GM19023 (cell line): ENCODE data around the gene CNIH2.
"Not testable (repeated sequence)": the region's sequence is repeated elsewhere in the genome, so short reads cannot be mapped to it uniquely, and the experiment has no call there.

ENCODE experiments used
- ATAC-seq: cut with Tn5 transposase; IDR thresholded peaks from one replicate; pipeline ENCODE4 v1.9.1; 2021; ENCODE audit warnings: mild to moderate bottlenecking, moderate library complexity; ENCODE audit not compliant: unreplicated experiment

CNIH2 gene

DNA sequence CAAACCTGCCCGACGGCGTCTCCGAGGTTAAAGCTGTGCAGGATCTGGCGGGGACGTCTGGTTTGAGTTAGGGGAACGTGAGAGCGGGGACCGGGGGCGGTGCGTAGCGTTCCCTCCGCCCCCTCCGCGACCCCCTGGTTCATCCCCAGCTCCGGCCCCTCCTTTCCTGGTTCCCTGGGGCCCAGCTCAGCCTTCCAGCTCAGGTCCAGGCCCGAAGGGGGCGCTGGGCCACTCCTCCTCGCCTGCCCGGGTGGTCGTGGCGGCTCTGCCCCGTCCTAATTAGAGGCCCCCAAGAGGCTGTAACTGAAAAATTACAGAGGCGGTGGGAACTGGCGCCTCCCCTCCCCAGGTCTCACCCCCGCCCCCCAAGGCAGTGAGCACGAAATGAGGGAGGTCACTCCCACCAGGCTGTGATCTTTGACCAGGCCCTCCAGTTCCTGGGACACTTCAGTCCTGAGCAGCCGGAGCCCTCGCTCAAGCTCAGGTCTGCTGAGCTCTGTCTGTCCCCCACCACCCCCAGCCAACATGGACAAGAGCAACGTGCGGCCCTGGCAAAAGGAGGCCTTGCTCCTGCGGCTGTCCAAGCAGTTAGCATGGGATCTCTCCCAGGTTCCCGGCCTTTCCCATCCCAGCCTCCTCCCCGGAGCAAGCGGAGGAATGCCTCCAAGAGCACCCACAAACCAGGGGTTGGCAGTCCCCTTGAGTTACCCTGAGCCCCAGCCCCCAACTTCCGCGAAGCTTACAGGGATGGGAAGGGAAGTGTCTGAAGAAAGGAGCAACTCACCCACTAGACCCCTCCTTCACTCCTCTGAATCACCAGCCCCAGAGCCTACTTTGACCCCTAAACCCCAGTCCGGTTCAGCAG lies 35.6 kb downstream of the CNIH2 start:
- ATAC-seq: no peak

DNA sequence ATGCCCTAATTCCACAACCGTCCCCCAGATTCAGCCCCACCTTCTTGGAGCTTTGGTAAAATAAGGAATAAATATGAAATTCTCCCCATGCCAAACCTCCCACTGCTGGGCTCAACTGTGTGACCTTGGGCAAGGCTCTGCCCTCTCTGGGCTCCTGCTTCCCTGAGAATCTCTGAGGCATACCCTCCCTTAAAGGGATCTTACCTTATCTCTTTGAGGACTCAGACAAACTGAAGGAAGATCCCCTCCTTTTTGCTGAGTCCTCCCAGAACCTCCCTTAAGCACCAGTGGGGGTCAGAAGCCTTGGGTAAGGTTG lies 36.2 kb downstream of the CNIH2 start:
- ATAC-seq: no peak

DNA sequence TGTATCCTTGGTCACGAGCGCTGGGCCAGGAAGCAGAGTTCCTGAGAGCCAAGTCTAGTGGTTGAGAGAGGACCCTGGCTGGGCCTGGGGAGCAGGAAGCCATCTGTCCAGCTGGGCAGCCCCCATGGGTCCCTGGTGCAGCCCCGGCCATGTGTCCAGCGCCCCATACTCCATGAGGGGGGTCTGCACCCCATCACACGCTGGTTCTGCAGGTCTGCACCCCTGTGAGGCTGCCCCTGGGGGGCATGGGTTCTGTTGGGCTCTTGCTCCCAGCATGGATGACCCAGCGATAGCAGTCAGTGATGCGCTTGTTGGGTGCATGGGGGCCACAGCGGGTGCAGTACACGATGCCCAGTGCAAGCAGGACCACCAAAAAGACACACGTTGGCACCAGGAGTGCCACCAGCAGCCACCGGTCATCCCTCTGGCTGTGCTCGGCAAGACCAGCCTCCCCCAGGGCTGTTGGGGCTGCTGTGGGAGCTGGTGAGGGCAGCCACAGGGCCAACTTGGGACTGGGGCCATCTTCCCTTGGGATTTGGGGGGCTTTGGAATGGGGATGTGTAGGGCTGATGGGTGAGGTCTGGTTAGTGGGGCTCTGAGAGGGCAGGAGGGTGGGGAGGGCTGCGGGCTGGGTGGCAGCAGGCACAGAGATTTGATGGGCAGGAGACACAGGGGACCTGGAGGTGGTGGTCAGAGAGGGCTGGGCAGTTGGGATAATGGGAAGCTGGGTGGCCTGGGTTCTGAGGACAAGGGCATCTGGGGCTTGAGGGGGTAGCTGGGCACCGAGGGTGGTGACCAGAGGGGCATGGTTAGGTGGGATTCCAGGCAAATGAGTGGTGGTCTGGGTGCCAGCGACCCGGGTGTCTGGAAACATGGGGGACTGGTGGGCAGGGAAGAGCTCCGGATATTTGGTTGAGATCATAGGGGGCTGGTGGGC lies 36.9 kb downstream of the CNIH2 start:
- no peak for ATAC-seq

DNA sequence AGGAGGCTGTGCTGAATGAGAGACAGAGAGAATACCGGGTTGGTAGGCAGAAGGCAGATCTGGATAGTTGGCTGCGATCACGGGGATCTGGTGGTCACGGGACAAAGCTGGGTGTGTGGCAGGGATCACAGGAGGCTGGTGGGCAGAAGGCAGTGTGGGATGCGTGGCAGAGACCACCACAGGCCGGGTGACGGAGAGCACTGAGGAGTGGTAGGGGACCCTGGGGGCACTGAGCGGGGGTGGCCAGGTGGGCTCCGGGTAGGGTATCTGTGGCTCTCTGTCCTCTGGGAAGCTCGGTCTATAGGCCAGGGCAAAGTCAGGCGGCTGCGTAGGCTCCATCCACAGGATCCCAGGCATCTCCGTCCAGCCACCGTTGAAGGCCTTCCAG lies 37.5 kb downstream of the CNIH2 start:
- no peak for ATAC-seq

DNA sequence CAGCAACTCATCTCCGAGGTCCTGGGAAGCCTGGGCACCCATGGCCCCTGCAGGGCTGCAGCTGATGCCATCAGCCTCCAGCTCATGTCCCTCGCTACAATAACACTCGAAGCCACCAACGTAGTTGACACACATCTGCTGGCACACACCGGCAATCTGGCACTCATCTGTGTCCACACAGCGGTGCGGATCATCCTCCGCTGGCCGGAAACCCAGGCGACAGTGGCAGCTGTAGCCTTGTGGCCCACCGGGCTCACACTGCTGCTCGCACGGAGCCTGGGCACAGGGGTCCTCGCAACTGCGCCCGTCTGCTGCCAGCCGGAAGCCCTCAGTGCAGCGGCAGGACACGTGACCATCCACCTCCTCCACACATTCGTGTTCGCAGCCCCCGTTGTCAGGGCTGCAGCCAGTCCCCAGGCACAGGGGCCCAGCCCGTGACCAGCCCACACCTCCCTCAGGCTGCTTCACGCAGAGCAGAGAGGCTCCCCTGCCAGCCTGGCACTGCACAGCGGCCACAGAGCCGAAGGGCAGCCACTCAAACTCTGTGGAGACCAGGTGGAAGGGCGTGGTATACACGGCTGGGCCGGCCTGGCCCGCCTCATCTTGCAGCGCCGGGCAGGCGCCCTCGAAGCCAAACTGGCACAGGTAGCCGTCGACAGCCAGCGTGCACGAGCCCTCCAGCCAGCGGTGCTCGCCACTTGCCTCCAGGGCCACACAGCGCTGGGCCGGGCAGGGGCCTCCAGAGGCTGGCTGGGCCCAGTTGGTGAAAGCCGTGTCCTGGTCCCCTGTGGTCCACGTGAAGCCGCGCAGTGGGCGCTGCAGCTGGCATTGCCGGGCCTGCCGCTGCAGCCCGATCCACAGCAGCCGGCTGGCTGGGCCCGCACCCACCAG lies 38.2 kb downstream of the CNIH2 start:
- ATAC-seq: no peak

DNA sequence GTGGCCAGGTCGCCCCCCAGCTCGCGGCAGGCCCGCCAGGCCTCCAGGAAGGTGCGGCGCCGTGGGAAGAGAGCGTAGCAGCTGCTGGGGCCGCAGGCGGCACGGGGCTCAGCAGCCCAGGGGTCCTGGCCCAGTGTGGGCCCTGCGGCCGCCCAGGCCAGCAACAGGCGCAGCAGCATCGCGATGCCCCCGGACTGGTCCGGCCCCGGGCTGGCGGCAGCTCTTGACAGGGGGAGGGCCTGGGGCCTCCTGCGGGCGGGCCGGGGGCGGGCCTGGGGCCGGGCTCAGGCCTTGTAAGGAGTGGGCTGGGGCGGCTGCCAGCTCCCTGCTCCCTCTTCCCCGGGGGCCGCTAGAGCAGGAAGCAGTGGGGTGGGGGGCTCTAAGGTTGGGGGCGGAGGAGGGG lies 38.9 kb downstream of the CNIH2 start, which contains the start of gene CD248:
TSS of gene CD248 (minus strand) at position 196 of the 403 bp plus-strand sequence. CDS start at position 179, 17 bp downstream.
- no peak for ATAC-seq

DNA sequence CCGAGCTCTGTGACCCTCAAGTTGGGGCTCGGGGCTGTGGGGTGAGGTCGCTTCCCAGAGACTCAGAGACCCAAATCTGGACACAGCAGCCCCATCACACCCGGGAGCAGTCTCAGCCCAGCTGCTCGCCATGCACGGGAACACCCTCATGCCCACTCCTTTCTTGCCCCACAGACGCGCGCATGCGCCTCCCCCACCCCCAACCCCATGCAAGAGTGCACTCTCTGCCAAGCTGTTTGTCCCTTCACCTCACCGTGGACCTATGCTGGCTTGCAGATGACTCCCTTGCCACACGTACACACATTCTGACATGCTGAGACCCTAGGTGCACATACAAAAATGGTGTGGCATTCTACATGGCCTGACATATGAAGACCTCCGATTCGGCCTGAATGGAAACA lies 39.3 kb downstream of the CNIH2 start:
- no peak for ATAC-seq

DNA sequence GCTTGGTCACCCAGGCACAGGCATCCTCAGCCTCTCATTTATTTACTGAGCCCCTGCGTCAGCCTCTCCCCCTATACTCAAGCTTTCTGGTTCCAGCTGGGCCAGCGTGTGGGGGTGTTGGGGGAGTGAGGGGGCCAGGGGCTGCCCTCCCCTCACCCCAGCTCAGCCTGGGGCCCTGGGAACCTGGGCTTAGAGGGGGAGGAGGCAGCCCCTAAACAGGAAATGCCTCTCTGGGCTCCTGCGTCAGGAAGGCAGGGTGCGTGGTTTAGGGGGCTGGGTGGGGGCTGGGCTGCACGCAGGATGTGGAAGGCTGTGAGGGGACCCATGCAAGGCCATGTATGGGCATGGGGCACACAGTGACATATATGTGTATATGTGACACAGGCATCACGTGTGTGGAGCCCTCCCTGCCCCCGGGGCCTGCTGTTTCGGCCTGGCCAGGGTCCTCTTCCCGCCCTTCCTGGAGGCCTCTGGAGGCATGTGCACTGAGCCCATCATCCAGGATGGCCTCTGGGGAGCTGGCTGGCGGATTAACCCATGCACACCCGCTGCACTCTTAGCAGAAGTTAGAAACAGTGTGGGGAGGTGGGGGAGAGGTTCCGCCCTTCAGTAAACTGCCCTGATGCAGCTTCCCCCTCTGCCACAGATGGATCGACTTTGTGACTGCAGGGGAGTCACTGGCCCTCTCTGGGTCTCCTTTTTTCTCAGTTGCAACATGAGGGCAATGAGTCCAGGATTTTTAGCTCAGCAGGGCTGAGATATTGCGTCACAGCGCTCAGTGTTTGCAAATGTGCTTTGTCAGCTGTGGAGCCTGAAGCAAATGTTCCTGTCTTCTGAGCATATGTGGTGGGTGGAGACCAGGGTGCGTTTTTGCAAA lies 40.0 kb downstream of the CNIH2 start:
- ATAC-seq: no peak

DNA sequence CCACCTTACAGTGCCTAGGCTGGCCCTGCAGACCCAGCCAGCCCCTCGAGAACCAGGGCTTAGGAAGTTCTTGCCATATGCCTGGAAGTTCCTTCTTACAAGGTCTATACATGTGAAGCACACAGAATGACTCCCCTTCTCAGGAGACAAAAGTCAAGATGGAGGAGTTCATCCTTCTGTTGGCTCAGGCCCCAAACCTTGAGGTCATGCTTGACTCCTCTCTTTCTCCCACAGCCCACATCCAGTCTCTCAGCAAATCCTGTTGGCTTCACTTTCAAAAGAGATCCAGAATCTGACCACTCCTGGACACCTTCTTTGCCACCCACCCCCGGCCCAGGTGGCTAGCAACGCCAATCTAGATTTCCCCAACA lies 40.6 kb downstream of the CNIH2 start:
- no peak for ATAC-seq

DNA sequence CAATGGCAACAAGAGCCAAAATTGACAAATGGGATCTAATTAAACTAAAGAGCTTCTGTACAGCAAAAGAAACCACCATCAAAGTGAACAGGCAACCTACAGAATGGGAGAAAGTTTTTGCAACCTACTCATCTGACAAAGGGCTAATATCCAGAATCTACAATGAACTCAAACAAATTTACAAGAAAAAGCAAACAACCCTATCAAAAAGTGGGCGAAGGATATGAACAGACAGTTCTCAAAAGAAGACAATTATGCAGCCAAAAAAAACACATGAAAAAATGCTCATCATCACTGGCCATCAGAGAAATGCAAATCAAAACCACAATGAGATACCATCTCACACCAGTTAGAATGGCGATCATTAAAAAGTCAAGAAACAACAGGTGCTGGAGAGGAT lies 42.3 kb downstream of the CNIH2 start:
- ATAC-seq: not testable (repeated sequence)

DNA sequence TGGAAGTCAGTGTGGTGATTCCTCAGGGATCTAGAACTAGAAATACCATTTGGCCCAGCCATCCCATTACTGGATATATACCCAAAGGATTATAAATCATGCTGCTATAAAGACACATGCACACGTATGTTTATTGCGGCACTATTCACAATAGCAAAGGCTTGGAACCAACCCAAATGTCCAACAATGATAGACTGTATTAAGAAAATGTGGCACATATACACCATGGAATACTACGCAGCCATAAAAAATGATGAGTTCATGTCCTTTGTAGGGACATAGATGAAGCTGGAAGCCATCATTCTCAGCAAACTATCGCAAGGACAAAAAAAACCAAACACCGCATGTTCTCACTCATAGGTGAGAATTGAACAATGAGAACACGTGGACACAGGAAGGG lies 42.8 kb downstream of the CNIH2 start:
- not testable (repeated sequence) for ATAC-seq

DNA sequence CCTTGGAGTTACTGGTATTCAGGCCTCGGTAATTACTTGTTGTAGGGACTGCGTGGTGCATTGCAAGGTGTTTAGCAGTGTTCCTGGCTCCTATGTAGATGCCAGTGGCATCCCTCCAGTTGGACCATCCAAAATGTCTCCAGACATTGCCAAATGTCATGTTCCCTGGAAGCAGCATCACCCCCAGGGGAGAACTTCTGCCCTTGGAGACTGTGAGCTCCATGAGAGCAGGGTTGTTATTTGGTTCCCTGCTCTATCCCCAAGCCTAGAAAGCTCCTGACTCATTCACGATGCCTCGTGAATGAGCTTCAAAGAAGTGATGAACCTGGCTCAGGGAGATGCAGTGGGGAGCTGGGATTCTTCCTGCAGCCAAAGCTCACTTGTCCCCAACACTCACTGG lies 43.6 kb downstream of the CNIH2 start:
- no peak for ATAC-seq

DNA sequence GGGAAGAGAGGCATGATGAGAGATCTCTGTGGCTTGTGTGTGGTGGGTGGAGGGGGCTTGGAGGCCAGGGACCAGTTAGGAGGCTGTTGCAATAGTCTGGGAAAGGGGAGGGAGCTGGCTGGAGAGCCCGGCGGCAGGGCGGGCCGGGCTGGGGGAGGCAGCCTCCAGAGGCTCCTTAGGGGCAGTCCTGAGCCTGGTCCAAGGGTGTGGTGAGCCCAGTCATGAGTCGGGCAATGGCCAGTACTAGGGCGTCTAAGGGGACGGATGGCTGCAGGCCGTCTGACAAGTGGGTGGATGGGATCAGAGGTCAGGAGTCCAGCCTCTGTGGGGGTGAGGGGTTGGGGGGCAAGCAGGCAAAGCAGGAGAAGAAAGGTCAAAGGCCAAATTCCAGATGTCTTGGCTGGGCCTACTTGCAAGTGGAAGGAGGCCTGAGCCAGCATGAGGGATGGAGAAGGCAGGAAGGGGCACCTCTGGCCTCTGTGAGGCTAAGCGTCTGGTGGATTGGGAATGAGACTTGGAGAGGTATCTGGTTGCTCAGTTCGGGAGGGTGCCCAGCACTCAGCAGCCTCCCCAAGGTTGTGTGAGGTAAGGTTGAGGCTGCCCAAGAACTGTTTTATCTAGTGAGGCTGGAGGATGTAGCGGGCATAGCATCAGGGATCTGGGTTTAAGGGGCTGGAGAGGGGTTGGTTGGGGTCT lies 44.9 kb downstream of the CNIH2 start:
- no peak for ATAC-seq

DNA sequence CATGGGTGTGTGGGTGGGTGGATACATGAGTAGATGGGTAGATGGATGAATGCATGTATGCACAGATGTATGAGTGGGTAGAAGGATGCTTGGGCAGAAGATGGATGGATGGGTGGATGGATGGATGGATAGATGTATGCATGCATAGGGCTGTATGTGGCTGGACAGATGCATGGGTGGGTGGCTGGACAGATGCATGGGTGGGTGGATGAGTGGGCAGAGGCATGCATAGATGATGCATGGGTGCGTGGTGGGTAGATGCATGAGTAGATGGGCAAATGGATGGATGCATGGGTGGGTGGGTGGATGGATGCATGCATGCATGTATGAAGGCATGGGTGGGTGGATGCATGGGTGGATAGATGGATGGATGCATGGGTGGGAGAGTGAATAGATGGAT lies 45.7 kb downstream of the CNIH2 start:
- ATAC-seq: no peak

DNA sequence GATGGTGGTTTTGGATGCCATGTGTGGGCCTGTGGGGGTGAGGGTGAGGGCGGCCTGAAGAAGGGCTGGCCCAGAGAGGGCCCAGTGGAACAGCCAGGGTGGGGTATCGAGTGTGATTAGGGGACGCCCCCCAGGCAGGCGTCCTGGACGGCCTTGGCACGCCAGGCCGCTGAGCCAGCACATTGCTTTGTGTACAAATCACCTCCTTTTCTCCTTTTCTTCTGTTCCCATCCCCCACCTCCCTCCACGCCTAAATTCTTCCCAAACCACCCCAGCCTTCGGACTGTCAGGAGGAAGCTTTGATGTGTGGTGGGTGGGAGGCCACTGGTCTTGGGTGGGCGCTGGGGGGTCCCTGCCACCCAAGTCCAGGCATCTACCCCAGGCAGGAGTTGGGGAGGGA lies 46.7 kb downstream of the CNIH2 start:
- ATAC-seq: no peak

DNA sequence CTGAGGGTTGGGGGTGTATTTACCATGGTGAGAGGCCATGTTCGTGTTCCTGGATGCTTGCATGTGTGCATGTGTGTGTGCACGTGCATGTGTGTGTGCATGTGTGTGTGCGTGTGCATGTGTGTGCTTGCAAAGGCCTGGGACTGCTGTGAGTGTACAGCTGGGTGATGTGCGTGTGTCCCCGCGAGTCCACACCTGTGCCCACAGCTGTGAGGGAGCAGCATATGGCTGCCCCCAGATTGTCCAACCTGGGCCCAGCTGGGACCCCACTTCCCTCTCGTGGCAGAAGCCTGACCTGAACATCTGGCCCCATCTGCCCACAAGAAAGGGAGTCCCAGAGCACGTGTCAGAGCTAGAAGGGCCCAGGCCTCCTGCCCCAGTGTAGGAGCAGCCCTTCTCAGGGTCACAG lies 47.3 kb downstream of the CNIH2 start:
- ATAC-seq: no peak

DNA sequence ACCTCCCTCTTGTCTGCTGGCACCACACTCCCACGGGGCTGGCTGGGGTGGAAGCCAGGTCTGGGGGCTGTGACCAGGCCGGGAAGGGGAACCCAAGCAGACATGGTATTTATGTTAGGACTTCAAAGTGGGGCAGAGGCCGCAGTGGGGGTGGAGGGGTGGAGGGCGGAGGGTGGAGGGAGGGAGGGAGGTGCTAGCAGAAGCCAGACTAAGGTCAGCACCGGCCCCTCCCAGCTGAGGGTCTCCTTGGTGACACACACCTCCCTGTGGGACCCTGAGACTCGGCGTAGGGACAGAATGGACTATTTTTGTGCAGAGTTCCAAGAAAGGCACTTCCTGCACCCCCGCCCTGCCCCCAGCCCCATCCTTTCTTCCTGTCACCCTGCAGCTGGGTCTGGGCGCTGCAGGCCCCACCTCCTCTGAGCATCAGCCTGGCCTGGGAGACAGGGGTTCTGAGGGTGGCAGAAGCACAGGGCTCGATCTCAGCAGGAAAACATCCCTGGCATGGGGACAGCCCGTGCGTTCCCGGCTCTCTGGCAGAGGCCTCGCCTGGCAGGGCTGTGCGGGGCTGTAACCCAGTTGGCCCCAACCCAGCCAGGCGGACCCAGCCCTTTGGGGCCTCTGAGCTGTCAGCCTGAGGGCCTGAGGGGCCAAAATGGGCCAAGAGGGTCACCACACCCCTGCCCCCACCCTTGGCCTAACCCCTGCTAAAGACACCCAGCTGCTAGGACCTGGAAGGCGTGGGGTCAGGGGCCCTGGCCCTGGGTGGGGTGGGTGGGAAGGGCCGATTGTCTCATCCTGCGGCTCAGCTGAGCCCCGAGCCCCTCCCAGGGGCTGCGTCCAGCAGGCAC lies 48.5 kb downstream of the CNIH2 start:
- ATAC-seq: no peak

DNA sequence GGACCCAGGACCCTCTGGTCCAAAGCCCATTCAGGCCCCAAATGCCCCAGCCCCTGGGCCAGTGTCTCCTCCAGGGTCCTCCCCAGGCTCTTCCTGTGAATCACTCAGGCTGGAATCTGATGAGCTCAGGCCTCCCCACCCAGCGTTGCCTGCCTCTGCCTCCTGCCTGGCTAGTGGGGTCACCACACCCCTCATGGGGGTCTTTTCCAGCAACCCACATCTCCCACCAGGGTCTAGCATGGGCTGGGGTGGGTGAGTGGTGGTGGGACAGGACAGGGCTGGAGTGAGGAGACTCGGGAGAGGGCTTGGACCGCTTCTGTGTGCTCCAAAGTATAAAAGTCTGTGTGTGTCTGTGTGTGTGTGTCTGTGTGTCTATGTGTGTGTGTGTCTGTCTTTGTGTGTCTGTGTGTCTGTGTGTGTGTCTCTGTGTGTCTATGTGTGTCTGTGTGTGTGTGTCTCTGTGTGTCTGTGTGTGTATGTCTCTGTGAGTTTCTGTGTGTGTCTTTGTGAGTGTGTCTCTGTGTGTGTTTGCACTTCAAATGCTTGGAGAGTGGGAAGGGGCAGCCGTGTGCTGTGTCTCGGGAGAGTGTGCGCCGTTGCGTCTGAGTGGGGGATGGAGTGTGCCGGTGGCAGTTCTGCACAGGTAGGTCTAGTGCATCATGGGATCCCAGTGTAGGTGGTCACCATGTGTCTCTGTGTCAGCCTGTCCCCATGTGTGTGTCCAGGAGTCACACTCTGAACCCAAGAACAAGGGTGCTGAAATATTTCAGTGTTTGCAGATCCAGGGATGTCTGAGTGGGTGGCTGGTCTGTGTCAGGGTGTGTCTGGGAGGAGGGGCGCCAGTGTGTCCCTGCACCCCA lies 49.4 kb downstream of the CNIH2 start:
- ATAC-seq: no peak
